T1000 (cell line): Measurements from ENCODE around the gene CCNDBP1.
"Not testable (repeated sequence)": the region's sequence is repeated elsewhere in the genome, so short reads cannot be mapped to it uniquely, and the experiment has no call there.

ENCODE experiments used
- DNase-seq: peaks from one replicate; lab custom pipeline; 2025; ENCODE audit warnings: mixed read lengths; lab: John Stamatoyannopoulos, UW

CCNDBP1 gene, protein sequence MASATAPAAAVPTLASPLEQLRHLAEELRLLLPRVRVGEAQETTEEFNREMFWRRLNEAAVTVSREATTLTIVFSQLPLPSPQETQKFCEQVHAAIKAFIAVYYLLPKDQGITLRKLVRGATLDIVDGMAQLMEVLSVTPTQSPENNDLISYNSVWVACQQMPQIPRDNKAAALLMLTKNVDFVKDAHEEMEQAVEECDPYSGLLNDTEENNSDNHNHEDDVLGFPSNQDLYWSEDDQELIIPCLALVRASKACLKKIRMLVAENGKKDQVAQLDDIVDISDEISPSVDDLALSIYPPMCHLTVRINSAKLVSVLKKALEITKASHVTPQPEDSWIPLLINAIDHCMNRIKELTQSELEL

DNA sequence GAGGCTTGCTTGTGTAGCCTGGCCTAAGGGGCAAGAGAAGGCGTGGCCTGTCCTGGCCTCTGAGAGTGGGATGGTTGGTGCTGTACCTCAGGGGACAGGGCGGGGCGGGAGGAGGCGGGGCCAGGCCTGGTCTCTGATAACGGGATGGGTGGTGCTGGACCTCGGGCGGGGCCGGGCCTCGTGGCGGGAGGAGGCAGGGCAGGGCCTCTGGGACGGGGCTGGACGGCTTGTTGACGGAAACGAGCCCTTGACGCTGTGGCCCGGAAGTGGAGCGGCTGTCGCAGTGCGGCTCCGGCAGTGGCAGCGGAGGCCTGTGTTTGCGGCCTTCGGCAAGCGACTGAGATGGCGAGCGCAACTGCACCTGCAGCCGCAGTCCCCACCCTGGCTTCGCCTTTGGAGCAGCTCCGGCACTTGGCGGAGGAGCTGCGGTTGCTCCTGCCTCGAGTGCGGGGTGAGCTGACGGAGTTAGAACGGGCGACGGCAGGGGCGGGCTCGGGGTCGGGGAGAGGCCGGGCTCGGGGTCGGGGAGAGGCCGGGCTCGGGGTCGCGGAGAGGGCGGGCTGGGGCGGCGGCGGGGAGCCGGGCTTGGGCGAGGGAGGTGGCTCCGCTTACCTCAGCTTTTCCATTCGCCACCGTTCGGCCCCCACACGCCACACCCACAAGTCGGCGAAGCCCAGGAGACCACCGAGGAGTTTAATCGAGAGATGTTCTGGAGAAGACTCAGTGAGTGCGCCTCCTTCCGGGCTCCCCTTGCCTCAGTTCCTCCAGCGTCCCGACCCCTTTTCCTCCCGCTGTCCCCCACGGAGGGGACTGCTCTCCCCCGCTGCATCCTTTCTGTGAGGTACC, at the start of gene CCNDBP1:
Gene CCNDBP1 (plus strand): TSS at position 247 of the 846 bp plus-strand sequence. CDS start 96 bp downstream, at position 343.
- DNase-seq, result peak; percentile 87

DNA sequence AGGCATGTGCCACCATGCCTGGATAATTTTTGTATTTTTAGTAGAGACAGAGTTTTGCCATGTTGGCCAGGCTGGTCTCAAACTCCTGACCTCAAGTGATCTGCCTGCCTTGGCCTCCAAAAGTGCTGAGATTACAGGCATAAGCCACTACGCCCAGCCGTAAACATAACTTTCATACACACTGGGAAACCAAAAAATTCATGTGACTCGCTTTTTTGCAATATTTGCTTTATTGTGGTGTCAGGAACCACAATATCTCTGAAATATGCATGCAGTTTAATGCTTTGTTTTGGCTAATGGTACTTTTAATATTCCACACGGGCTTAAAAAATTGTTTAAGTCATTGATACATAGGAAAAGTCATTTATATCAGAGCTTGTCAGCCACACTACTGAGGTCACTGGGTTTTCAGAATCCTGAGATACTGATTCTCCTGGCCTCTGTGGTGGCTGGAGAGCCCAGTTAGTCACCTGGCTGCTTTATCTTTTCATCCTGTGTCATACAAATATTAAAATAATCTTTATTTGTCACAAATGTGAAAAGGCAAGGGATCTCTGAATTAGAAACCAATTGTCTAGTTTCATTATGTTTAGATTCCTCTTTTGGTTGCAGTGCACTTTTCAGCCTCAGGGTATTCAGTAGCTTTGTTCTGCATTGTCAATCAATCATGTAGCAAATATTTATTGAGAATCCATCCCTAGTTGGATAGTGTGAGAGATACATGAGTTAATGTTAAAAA, 41.8 kb upstream of the CCNDBP1 start:
- DNase-seq, result no peak

DNA sequence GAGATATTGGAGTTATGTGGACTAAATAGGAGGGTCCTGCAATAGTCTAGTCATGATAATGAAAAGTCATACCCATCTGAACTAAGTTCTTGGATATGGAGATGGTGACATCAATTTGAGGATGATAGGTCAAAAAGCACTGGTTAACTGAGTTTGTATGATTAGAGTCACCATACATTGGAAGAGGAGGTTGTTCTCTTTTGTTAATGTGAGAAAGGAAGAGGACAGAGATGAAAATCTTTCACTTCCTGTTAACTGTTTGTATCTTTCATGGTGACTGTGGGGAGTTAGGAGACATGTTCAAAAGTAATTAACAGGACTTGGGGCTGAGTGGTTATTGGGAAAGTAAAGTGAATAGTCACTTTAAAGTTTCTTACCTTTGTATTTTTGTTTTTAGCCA, 40.7 kb upstream of the CCNDBP1 start:
- no peak for DNase-seq

DNA sequence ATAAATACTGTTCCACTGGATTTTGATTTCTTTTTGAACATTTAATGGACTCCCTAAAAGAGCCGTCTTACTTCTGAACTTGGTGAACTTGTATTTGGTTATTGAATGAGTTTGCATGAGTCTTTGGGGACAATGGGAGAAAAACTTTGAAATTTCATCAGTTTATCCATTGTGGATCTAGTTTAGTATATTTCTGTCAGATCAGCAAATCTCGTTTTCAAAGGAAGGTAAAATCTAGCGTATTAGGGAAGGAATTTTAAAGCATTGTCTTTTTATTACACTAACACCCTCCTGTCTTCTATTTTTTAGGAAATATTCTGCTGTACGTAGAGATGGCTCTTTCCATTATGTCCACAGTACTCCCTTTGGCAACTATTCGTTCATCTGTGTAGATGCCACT, 39.0 kb upstream of the CCNDBP1 start:
- DNase-seq, result no peak

DNA sequence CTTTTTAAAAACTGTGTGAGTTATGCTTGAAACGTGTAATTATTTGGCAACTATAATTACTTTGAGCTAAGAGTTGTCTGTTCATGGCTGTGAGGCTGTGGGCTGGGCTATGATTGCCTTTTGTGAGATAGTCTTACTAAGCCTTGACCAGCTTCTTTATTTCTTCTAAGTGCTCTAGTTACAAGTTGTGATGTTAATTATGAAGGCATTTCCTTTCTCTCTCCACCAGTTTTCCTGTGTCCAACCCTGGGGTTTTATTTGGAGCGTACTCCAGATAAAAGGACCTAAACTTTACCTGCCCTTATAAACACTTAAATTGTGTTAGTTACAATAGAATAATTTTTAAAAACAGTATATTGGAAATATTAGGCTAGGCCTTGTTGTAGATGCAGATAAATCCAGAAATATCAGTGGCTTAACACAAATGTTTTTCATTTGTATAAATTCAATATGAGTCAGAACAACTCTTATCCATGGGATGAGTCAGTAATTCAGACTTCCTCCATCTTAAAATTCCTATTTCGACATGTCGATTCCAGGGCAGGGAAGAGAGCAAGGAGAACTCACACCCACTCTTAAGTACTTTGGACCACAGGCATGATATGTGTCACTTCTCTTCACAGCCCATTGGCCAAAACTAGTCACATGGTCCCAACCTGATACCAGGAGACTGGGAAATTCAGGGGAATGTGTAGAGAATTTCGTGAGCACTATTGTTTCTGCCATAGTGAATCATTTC, 34.8 kb upstream of the CCNDBP1 start:
- peak; percentile 39 for DNase-seq

DNA sequence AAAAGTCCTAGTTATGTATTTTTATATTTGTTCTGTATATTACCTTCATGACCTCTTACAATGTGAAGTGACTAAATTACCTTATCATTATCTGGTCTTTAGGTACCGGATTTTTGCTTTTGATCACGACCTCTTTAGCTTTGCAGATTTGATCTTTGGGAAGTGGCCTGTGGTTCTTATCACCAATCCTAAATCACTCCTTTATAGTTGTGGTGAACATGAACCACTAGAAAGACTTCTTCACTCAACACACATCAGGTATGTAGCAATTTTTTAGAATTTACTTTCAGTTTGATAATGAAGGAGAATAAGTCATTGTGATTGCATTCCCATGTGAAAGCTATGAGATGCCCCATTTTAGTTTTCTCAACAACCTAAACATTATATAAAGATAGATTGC, 33.5 kb upstream of the CCNDBP1 start:
- no peak for DNase-seq

DNA sequence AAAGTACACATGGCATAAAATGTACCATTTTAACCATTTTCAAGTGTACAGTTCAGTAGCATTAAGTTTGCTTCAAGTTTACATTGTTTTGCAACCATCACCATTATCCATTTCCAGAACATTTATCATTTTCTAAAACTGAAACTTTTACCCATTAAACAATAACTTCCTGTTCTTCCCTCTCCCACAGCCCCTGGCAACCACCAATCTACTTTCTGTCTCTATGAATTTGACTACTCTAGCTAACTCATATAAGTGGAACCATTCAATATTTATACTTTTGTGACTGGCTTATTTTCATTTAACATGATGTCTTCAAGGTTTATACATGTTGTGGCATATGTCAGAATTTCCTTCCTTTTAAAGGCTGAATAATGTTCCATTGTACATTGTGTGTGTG, 31.9 kb upstream of the CCNDBP1 start:
- no peak for DNase-seq

DNA sequence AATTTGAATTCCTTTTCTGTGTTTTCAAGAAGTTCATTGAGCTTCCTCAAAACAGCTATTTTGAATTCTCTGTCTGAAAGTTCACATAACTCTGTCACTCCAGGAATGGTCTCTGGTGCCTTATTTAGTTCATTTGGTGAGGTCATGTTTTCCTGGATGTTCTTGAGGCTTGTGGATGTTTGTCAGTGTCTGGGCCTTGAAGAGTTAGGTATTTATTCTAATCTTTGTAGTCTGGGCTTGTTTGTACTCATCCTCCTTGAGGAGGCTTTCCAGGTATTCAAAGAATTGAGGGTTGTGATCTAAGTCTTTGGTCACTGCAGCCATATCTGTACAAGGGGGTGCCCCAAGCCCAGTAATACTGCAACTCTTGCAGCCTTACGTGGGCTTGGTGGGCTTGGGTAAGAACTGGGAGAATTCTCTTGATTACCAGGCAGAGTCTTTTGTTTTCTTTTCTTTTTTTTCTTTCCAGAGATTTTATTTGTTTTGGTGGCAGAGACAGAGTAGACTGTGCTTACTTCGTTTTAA, 19.3 kb upstream of the CCNDBP1 start:
- DNase-seq, result no peak

DNA sequence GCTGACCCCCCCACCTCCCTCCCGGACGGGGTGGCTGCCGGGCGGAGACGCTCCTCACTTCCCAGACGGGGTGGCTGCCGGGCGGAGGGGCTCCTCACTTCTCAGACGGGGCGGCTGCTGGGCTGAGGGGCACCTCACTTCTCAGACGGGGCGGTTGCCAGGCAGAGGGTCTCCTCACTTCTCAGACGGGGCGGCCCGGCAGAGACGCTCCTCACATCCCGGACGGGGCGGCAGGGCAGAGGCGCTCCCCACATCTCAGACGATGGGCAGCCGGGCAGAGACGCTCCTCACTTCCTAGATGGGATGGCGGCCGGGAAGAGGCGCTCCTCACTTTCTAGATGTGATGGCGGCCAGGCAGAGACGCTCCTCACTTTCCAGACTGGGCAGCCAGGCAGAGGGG, 17.9 kb upstream of the CCNDBP1 start:
- DNase-seq, result not testable (repeated sequence)

DNA sequence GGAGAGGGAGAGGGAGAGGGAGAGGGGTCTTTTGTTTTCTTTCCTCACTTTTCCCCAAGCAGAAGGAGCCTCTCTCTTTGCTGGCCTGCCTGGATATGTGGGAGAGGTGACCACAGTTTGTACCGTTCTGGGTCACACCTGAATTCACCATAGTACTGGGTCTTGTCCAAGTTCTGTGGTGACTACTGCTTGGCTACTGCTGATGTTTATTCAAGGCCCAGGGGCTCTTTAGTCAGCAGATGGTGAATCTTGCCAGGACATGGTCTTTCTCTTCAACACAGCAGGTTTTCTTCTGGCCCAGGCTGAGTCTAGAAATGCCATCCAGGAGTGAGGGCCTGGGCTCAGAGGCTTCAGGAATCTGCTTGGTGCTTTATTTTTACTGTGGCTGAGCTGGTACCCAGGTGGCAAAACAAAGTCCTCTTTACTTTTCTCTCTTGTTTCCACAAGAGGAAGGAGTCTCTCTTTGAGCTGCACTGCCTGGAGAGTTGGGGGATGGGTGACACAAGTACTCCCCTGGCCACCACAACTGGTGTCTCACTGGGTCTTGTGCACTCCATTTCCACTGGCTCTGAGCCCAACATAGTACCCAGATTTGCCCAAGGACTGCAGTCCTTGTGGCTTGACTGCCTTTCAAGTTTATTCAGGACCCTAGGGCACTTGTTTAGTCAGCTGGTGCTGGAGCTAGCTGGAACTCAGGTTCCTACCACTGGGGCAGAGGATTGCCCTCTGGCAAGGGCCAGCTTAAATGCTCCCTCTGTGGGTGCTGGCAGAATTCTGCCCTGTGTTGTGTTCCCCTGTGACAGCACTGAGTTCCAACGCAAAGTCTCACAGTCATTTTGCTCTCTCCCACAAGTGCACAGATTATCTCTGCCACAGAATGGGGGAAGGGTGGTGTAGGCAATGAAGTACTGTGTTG, 16.8 kb upstream of the CCNDBP1 start:
- DNase-seq, result peak; percentile 42

DNA sequence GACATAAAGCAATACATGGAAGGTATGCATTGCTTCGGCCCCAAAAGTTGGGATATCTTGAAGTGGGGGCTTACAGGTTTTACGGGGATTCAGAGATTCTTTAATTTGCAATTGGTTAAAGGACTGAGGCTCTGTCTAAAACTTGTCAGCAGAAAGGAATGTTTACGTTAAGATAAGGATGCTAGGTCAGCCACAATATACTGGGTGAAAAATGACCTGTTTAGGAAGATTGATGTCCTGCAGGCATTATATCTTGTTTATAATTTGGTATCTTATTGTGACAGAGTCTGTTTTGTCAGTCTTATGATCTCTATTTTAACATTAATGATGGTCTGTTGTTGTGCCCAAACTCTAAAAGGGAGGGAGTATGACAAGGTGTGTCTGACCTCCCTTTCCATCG, 15.3 kb upstream of the CCNDBP1 start:
- DNase-seq, result no peak

DNA sequence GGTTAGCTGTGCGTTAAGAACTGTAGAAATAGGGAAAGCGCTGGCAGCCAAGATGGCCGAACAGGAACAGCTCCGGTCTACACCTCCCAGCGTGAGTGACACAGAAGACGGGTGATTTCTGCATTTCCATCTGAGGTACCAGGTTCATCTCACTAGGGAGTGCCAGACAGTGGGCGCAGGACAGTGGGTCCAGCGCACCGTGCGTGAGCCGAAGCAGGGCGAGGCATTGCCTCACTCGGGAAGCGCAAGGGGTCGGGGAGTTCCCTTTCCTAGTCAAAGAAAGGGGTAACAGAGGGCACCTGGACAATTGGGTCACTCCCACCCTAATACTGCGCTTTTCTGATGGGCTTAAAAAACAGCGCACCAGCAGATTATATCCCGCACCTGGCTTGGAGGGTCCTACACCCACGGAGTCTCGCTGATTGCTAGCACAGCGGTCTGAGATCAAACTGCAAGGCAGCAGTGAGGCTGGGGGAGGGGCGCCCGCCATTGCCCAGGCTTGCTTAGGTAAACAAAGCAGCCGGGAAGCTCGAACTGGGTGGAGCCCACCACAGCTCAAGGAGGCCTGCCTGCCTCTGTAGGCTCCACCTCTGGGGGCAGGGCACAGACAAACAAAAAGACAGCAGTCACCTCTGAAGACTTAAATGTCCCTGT, 9.4 kb upstream of the CCNDBP1 start:
- DNase-seq, result not testable (repeated sequence)

DNA sequence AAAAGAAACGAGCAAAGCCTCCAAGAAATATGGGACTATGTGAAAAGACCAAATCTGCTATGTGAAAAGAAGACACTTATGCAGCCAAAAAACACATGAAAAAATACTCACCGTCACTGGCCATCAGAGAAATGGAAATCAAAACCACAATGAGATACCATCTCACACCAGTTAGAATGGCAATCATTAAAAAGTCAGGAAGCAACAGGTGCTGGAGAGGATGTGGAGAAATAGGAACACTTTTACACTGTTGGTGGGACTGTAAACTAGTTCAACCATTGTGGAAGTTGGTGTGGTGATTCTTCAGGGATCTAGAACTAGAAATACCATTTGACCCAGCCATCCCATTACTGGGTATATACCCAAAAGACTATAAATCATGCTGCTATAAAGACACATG, 8.1 kb upstream of the CCNDBP1 start:
- DNase-seq, result not testable (repeated sequence)

DNA sequence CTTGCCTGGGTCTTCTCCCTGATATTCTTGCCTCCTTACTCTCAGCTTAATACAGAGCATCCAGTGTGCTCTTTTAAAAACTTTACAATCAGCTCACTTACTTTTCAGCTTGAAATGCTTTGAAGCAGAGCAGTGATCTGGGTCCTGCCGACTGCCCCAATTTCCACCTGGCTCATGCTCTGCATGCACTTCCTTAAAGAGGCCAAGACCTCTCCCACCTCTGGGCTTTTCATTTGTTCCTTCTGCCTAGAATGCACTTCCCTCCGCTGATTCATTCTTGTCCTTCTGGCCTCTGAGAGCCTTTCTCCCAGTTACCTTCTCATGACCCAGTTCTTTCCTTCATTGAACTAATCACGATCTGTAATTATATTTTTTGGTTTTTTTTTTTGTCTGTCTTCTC, 1.9 kb upstream of the CCNDBP1 start:
- DNase-seq, result no peak

DNA sequence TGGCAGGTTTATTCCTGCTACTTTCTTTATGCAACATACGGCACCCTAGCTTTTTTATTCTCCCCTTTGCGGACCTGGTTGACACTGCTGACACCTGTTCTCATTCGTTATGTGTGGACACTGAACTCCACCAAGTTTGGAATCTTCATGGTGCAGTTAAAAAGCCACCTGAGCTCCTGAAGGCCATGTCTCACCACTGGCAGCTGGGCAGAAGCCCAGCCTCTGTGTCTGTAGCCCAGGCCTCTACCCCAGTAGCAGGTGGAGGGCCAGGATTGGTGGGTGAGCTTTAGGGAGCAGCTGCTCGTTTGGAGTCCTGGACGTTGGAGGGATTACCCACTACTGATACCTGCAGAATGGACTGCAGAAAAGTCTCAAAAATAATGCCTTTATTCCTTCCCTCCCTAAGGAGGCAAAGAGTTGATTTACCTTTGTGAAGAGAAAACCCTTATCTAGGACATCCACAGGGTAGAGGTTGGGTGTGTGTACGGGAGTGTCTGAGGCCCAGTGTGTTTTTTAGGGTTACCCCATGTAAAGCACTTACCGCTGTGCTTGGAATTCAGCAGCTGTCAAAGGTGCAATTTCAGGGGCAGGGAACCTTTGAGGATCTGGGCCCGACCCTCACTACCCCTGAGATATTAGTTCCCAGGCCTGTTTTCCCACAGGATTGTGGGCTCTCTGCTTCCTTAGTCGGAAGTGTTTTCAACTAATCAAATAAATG, 637 bp upstream of the CCNDBP1 start:
- DNase-seq, result no peak

DNA sequence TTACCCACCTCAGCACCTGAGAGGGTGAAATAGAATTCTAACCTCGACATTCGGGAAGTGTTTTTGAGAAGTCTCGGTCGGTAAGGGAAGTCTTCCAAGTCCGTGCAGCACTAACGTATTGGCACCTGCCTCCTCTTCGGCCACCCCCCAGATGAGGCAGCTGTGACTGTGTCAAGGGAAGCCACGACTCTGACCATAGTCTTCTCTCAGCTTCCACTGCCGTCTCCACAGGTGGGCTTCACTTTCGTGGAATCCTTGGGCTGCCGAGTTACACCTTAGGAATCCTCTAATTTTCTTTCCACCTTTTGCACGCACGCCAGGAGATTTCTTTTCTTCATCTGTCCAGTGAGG, 775 bp downstream of the CCNDBP1 start:
- DNase-seq, result no peak

DNA sequence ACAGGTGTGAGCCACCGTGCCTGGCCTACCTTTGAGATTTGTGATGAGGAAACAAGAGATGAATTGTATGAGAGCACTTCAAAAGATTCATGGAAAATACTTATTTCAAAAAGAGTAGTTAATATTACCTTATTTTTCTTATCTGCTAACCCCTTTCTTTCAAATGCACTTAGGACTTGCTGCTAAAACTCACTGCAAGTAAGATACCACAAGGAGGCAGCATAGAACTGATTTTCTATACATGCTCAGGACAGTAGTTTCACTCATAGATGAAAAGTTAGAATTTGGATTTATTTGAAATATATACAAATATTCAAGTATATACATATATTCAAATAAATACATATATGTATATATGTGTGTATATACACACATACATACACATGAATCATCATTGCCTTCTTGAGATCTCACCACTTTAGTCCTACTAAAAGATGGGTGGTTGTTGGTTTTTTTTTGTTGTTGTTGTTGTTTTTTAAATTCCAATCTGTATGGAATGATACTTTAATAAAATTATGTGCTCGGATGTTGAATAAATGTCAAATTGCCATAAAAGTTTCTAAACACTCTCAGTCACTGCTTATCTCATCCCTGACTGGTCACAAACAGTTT, 2.4 kb downstream of the CCNDBP1 start:
- DNase-seq, result no peak

DNA sequence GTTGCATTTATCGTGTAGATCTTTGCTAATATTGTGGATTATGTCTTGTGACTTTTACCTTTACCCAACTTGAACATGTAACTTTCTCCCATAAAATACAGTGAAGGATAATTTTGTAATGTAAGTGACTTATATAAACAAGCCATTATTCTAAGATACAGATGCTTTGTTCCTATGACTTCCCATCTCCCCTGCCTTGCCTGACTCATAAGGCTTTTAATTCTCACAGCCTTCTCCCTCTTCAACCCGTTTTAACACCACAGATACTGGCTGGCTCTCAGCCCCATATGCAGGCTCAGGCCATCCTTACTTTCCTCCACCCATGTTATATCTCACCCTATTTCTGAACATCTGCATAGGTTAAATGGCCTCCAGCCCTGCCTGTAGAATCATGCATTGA, 4.1 kb downstream of the CCNDBP1 start:
- DNase-seq, result no peak

DNA sequence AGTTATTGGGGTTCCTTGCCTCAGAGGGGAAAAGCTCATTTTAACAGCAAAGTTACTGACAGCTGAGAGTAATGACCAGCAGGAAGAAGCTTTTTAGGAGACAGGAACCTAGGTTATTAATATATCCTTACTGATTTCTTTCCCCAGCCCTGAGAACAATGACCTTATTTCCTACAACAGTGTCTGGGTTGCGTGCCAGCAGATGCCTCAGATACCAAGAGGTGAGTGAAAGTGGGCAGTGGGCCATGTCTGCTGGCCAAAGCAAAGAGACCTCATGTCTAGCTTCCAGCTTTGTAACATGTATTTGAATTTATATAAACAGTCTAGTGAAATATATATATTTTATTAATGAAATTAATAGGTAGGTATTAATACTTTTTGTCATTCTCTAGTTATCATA, 5.0 kb downstream of the CCNDBP1 start:
- DNase-seq, result no peak
